ENCODE measurements around the gene KSR2.

GRCh38 chr12:117524806-117525205 is 444.0 kb downstream of the KSR2 start:
- no peak for TF ChIP-seq CTCF (conservative IDR thresholded peaks at IDR 0.05; ENCODE audit: low read depth, low read length)
- TF ChIP-seq BHLHE40 (IDR thresholded peaks at IDR 0.05; ENCODE audit: low read depth, low read length): no peak
- TF ChIP-seq RAD21 (IDR thresholded peaks at IDR 0.05; ENCODE audit: low read length): no peak
- TF ChIP-seq POLR2A (IDR thresholded peaks at IDR 0.05; ENCODE audit: low read depth, low read length): no peak
- no peak for TF ChIP-seq RFX5 (IDR thresholded peaks at IDR 0.05; ENCODE audit: low read depth, low read length)
- no peak for TF ChIP-seq RCOR1 (IDR thresholded peaks at IDR 0.05; ENCODE audit: insufficient replicate concordance, low read length)
- TF ChIP-seq SMC3 (IDR thresholded peaks at IDR 0.05; ENCODE audit: low read depth, low read length): no peak
- TF ChIP-seq ELK1 (IDR thresholded peaks at IDR 0.05; ENCODE audit: borderline replicate concordance, low read depth, low read length): no peak
- no peak for TF ChIP-seq MXI1 (IDR thresholded peaks at IDR 0.05; ENCODE audit: borderline replicate concordance, low read depth, low read length)
- no peak for TF ChIP-seq FOS (IDR thresholded peaks at IDR 0.05; ENCODE audit: low read depth, low read length)
- TF ChIP-seq NFE2L2 (IDR thresholded peaks at IDR 0.05; ENCODE audit: low read depth, low read length): no peak
- TF ChIP-seq, protein P1, sequence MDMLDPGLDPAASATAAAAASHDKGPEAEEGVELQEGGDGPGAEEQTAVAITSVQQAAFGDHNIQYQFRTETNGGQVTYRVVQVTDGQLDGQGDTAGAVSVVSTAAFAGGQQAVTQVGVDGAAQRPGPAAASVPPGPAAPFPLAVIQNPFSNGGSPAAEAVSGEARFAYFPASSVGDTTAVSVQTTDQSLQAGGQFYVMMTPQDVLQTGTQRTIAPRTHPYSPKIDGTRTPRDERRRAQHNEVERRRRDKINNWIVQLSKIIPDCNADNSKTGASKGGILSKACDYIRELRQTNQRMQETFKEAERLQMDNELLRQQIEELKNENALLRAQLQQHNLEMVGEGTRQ (IDR thresholded peaks at IDR 0.05; ENCODE audit: low read depth, low read length): no peak
- TF ChIP-seq MAFK (IDR thresholded peaks at IDR 0.05; ENCODE audit: low read depth, low read length): no peak
- no peak for TF ChIP-seq CEBPB (IDR thresholded peaks at IDR 0.05; ENCODE audit: low read depth, low read length)

All from IMR-90 (cell line).